Measurements from ENCODE around the gene TIMM13. TPM values are rescaled to one million over a fixed set of nuclear protein-coding genes. Genes with fewer than 3 reads are reported as not detected.
A peak's percentile ranks its signal among the peaks of the same experiment; 100 is the strongest.
"Not testable (repeated sequence)": the region's sequence is repeated elsewhere in the genome, so short reads cannot be mapped to it uniquely, and the experiment has no call there.

The TIMM13 gene
- total and polyA plus RNA-seq, 2 experiments from 2014 or later = 38.3 to 188 TPM

GRCh38 chr19:2394442-2395292 lies 32.7 kb downstream of the TIMM13 start:
- Histone ChIP-seq H3K27me3 (no peaks in the 10 kb centered on the region), H4K20me1 (ENCODE audit: insufficient read depth, poor library complexity, severe bottlenecking) (no peaks in the 10 kb centered on the region), H3K36me3 (replicated peaks; ENCODE audit: insufficient read depth, low read depth) (no peaks in the 10 kb centered on the region), H3K4me3 (no peak overlapping the region), H3K9me3 (ENCODE audit: low read depth) (no peaks in the 10 kb centered on the region), H3K4me1 (ENCODE audit: insufficient read depth) (no peaks in the 10 kb centered on the region), H2AFZ (no peak overlapping the region), H3K4me2 (no peak overlapping the region), H3K27ac (no peak overlapping the region), H3K9me2 (replicated peaks; ENCODE audit: insufficient read depth) (no peaks in the 10 kb centered on the region), H3K79me2 (no peaks in the 10 kb centered on the region)
- DNase-seq (ENCODE audit: low spot score) = peak; percentile 38
- no peak for TF ChIP-seq CTCF (IDR thresholded peaks at IDR 0.05; ENCODE audit: poor library complexity)
- no peak for TF ChIP-seq EZH2phosphoT487 (IDR thresholded peaks at IDR 0.05; ENCODE audit: low read depth, severe bottlenecking, unreplicated experiment)
- TF ChIP-seq EZH2 (IDR thresholded peaks at IDR 0.05; ENCODE audit: borderline replicate concordance) = no peak
- 85% methylated on average over 27 of the region's 27 CpGs for whole genome bisulfite sequencing (ENCODE audit: low lambda C conversion rate, missing lambda C conversion rate)

GRCh38 chr19:2394054-2394441 lies 33.3 kb downstream of the TIMM13 start:
- H2AFZ ChIP-seq = no peak overlapping the region
- no peak overlapping the region for H3K4me3 ChIP-seq
- H3K4me2 ChIP-seq = no peak overlapping the region
- H3K36me3 ChIP-seq (replicated peaks; ENCODE audit: insufficient read depth, low read depth) = no peaks in the 10 kb centered on the region
- H3K79me2 ChIP-seq = no peaks in the 10 kb centered on the region
- no peak for DNase-seq (ENCODE audit: low spot score)
- no peaks in the 10 kb centered on the region for H3K9me2 ChIP-seq (replicated peaks; ENCODE audit: insufficient read depth)
- no peaks in the 10 kb centered on the region for H4K20me1 ChIP-seq (ENCODE audit: insufficient read depth, poor library complexity, severe bottlenecking)
- no peak for TF ChIP-seq CTCF (IDR thresholded peaks at IDR 0.05; ENCODE audit: poor library complexity)
- TF ChIP-seq EZH2phosphoT487 (IDR thresholded peaks at IDR 0.05; ENCODE audit: low read depth, severe bottlenecking, unreplicated experiment) = no peak
- no peak for TF ChIP-seq EZH2 (IDR thresholded peaks at IDR 0.05; ENCODE audit: borderline replicate concordance)
- H3K27ac ChIP-seq = no peak overlapping the region
- no peaks in the 10 kb centered on the region for H3K9me3 ChIP-seq (ENCODE audit: low read depth)
- H3K27me3 ChIP-seq = no peaks in the 10 kb centered on the region
- H3K4me1 ChIP-seq (ENCODE audit: insufficient read depth) = no peaks in the 10 kb centered on the region
- WGBS (ENCODE audit: low lambda C conversion rate, missing lambda C conversion rate) = 89% methylated on average over 8 of the region's 8 CpGs

DNA sequence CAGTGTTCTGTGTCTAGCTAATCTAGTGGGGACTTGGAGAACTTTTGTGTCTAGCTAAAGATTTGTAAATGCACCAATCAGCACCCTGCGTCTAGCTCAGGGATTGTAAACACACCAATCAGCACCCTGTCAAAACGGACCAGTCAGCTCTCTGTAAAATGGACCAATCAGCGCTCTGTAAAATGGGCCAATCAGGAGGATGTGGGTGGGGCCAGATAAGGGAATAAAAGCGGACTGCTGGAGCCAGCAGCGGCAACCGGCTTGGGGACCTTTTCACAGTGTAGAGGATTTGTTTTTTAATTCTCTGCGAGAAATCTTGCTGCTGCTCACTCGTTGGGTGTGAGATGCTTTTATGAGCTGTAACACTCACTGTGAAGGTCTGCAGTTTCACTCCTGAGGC lies 34.5 kb downstream of the TIMM13 start:
- not testable (repeated sequence) for H3K4me1 ChIP-seq (ENCODE audit: insufficient read depth); H3K4me2 ChIP-seq; H3K27ac ChIP-seq; H2AFZ ChIP-seq; H3K79me2 ChIP-seq; H3K36me3 ChIP-seq (replicated peaks; ENCODE audit: insufficient read depth, low read depth); H3K9me2 ChIP-seq (replicated peaks; ENCODE audit: insufficient read depth); H3K27me3 ChIP-seq; H3K4me3 ChIP-seq; H4K20me1 ChIP-seq (ENCODE audit: insufficient read depth, poor library complexity, severe bottlenecking); H3K9me3 ChIP-seq (ENCODE audit: low read depth); DNase-seq (ENCODE audit: low spot score)
- 85% methylated on average over 8 of the region's 8 CpGs for WGBS (ENCODE audit: low lambda C conversion rate, missing lambda C conversion rate)

GRCh38 chr19:2392366-2392765 lies 35.0 kb downstream of the TIMM13 start:
- no peak for TF ChIP-seq EZH2 (IDR thresholded peaks at IDR 0.05; ENCODE audit: borderline replicate concordance)
- TF ChIP-seq EZH2phosphoT487 (IDR thresholded peaks at IDR 0.05; ENCODE audit: low read depth, severe bottlenecking, unreplicated experiment) = no peak
- TF ChIP-seq CTCF (IDR thresholded peaks at IDR 0.05; ENCODE audit: poor library complexity) = no peak
- WGBS (ENCODE audit: low lambda C conversion rate, missing lambda C conversion rate) = 76% methylated on average over 7 of the region's 7 CpGs

More at GRCh38 chr19:2392366-2392765, 35.0 kb downstream of the TIMM13 start:
- Histone ChIP-seq H3K9me3 (ENCODE audit: low read depth) (no peaks in the 10 kb centered on the region), H4K20me1 (ENCODE audit: insufficient read depth, poor library complexity, severe bottlenecking) (no peaks in the 10 kb centered on the region), H3K4me1 (ENCODE audit: insufficient read depth) (no peaks in the 10 kb centered on the region), H3K4me2 (no peak overlapping the region), H3K4me3 (no peak overlapping the region), H3K36me3 (replicated peaks; ENCODE audit: insufficient read depth, low read depth) (no peaks in the 10 kb centered on the region), H3K27me3 (no peaks in the 10 kb centered on the region), H3K9me2 (replicated peaks; ENCODE audit: insufficient read depth) (no peaks in the 10 kb centered on the region), H3K27ac (no peak overlapping the region), H2AFZ (no peak overlapping the region), H3K79me2 (no peaks in the 10 kb centered on the region)
- no peak for DNase-seq (ENCODE audit: low spot score)

Data from hepatocyte (in vitro differentiated cells).